Measurements from ENCODE around the gene RAB18. TPM values are rescaled to one million over a fixed set of nuclear protein-coding genes. Genes with fewer than 3 reads are reported as not detected.

The RAB18 gene
- total and polyA plus RNA-seq, 2 experiments from 2014 or later = 35.5 to 77.2 TPM

DNA sequence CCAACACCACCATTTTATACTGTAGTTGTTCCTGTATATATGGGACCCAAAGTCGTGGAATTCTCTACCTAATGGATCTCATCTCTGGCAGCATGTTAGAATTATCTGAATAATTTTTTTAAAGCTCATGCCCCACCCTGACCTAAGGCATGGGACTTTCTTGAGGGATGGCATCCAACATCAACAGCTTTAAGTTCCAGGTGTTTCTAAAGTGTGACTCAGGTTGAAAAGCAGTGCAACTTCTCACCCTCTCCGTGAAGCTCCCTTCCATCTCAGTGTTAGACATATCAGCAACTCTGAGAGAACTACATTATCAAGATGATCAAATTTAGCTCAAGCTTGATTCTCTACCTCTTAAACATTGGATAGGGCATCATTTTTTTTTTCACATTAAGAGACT is 18.1 kb upstream of the RAB18 start:
- H3K27ac Mint-ChIP-seq = no peak overlapping the region
- no peaks in the 10 kb centered on the region; the same call in 1 of the 2 replicates for H3K9me2 ChIP-seq (ENCODE audit: insufficient read depth)
- H4K20me1 ChIP-seq (replicated peaks; ENCODE audit: insufficient read depth) = no peaks in the 10 kb centered on the region
- H3K36me3 ChIP-seq (ENCODE audit: insufficient read depth) = no peaks in the 10 kb centered on the region
- no peak overlapping the region for H3K4me2 ChIP-seq
- H3K27me3 ChIP-seq (ENCODE audit: insufficient read depth) = no peaks in the 10 kb centered on the region
- no peak overlapping the region for H2AFZ ChIP-seq
- ATAC-seq (no peak), DNase-seq (ENCODE audit: low spot score) (no peak)
- H3K4me1 ChIP-seq (ENCODE audit: insufficient read depth) = no peaks in the 10 kb centered on the region
- TF ChIP-seq, protein P1, sequence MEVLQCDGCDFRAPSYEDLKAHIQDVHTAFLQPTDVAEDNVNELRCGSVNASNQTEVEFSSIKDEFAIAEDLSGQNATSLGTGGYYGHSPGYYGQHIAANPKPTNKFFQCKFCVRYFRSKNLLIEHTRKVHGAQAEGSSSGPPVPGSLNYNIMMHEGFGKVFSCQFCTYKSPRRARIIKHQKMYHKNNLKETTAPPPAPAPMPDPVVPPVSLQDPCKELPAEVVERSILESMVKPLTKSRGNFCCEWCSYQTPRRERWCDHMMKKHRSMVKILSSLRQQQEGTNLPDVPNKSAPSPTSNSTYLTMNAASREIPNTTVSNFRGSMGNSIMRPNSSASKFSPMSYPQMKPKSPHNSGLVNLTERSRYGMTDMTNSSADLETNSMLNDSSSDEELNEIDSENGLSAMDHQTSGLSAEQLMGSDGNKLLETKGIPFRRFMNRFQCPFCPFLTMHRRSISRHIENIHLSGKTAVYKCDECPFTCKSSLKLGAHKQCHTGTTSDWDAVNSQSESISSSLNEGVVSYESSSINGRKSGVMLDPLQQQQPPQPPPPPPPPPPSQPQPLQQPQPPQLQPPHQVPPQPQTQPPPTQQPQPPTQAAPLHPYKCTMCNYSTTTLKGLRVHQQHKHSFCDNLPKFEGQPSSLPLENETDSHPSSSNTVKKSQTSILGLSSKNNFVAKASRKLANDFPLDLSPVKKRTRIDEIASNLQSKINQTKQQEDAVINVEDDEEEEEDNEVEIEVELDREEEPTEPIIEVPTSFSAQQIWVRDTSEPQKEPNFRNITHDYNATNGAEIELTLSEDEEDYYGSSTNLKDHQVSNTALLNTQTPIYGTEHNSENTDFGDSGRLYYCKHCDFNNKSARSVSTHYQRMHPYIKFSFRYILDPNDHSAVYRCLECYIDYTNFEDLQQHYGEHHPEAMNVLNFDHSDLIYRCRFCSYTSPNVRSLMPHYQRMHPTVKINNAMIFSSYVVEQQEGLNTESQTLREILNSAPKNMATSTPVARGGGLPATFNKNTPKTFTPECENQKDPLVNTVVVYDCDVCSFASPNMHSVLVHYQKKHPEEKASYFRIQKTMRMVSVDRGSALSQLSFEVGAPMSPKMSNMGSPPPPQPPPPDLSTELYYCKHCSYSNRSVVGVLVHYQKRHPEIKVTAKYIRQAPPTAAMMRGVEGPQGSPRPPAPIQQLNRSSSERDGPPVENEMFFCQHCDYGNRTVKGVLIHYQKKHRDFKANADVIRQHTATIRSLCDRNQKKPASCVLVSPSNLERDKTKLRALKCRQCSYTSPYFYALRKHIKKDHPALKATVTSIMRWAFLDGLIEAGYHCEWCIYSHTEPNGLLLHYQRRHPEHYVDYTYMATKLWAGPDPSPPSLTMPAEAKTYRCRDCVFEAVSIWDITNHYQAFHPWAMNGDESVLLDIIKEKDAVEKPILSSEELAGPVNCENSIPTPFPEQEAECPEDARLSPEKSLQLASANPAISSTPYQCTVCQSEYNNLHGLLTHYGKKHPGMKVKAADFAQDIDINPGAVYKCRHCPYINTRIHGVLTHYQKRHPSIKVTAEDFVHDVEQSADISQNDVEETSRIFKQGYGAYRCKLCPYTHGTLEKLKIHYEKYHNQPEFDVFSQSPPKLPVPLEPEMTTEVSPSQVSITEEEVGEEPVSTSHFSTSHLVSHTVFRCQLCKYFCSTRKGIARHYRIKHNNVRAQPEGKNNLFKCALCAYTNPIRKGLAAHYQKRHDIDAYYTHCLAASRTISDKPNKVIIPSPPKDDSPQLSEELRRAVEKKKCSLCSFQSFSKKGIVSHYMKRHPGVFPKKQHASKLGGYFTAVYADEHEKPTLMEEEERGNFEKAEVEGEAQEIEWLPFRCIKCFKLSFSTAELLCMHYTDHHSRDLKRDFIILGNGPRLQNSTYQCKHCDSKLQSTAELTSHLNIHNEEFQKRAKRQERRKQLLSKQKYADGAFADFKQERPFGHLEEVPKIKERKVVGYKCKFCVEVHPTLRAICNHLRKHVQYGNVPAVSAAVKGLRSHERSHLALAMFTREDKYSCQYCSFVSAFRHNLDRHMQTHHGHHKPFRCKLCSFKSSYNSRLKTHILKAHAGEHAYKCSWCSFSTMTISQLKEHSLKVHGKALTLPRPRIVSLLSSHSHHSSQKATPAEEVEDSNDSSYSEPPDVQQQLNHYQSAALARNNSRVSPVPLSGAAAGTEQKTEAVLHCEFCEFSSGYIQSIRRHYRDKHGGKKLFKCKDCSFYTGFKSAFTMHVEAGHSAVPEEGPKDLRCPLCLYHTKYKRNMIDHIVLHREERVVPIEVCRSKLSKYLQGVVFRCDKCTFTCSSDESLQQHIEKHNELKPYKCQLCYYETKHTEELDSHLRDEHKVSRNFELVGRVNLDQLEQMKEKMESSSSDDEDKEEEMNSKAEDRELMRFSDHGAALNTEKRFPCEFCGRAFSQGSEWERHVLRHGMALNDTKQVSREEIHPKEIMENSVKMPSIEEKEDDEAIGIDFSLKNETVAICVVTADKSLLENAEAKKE (CRISPR knock-in tag; IDR thresholded peaks at IDR 0.05) = no peak
- TF ChIP-seq, protein P2, sequence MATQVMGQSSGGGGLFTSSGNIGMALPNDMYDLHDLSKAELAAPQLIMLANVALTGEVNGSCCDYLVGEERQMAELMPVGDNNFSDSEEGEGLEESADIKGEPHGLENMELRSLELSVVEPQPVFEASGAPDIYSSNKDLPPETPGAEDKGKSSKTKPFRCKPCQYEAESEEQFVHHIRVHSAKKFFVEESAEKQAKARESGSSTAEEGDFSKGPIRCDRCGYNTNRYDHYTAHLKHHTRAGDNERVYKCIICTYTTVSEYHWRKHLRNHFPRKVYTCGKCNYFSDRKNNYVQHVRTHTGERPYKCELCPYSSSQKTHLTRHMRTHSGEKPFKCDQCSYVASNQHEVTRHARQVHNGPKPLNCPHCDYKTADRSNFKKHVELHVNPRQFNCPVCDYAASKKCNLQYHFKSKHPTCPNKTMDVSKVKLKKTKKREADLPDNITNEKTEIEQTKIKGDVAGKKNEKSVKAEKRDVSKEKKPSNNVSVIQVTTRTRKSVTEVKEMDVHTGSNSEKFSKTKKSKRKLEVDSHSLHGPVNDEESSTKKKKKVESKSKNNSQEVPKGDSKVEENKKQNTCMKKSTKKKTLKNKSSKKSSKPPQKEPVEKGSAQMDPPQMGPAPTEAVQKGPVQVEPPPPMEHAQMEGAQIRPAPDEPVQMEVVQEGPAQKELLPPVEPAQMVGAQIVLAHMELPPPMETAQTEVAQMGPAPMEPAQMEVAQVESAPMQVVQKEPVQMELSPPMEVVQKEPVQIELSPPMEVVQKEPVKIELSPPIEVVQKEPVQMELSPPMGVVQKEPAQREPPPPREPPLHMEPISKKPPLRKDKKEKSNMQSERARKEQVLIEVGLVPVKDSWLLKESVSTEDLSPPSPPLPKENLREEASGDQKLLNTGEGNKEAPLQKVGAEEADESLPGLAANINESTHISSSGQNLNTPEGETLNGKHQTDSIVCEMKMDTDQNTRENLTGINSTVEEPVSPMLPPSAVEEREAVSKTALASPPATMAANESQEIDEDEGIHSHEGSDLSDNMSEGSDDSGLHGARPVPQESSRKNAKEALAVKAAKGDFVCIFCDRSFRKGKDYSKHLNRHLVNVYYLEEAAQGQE (IDR thresholded peaks at IDR 0.05; ENCODE audit: unreplicated experiment) = no peak
- TF ChIP-seq NANOG (IDR thresholded peaks at IDR 0.05; ENCODE audit: borderline replicate concordance) = no peak
- TF ChIP-seq JUNB (IDR thresholded peaks at IDR 0.05; ENCODE audit: unreplicated experiment) = no peak
- TF ChIP-seq ZNF114 (CRISPR knock-in tag; IDR thresholded peaks at IDR 0.05) = no peak
- no peak for TF ChIP-seq POLR2AphosphoS5 (IDR thresholded peaks at IDR 0.05; ENCODE audit: low read depth)
- no peak for TF ChIP-seq EZH2 (IDR thresholded peaks at IDR 0.05; ENCODE audit: low read depth, unreplicated experiment)
- no peak for TF ChIP-seq STAT1 (IDR thresholded peaks at IDR 0.05; ENCODE audit: unreplicated experiment)
- no peak for TF ChIP-seq EZH2phosphoT487 (IDR thresholded peaks at IDR 0.05; ENCODE audit: unreplicated experiment)
- TF ChIP-seq, protein P3, sequence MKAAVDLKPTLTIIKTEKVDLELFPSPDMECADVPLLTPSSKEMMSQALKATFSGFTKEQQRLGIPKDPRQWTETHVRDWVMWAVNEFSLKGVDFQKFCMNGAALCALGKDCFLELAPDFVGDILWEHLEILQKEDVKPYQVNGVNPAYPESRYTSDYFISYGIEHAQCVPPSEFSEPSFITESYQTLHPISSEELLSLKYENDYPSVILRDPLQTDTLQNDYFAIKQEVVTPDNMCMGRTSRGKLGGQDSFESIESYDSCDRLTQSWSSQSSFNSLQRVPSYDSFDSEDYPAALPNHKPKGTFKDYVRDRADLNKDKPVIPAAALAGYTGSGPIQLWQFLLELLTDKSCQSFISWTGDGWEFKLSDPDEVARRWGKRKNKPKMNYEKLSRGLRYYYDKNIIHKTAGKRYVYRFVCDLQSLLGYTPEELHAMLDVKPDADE (IDR thresholded peaks at IDR 0.05) = no peak
- H3K36me3 Mint-ChIP-seq (ENCODE audit: low read depth) = peaks cover 5% of the 10 kb centered on the region
- H3F3A ChIP-seq (replicated peaks; ENCODE audit: low read depth) = no peaks in the 10 kb centered on the region
- no peaks in the 10 kb centered on the region for H3K79me2 ChIP-seq (replicated peaks; ENCODE audit: insufficient read depth)
- peaks cover 13% of the 10 kb centered on the region for H3K9me3 Mint-ChIP-seq
- H3K27me3 Mint-ChIP-seq (ENCODE audit: insufficient read depth, low read depth, poor library complexity) = no peaks in the 10 kb centered on the region
- H3K4me3 ChIP-seq = no peak overlapping the region
- no peak overlapping the region for H3K27ac ChIP-seq (ENCODE audit: low read depth)
- no peaks in the 10 kb centered on the region for H3K4me1 Mint-ChIP-seq
- no peak overlapping the region for H3K4me3 Mint-ChIP-seq
